DND-41 (cell line): ENCODE measurements around the gene ZNF548.

Experiments
- ATAC-seq: fragments of 200-7000 bp; cut with Tn5 transposase; 3 replicates; pipeline ENCODE4 v1.9.1; 2021; ENCODE audit warnings: low read depth; ENCODE audit not compliant: insufficient read depth
- DNase-seq: peaks from one replicate; pipeline ENCODE4 v3.0.0-alpha.2; 2020
- H2AFZ ChIP-seq: 2 replicates; pipeline ENCODE4 v1.6.0; 2012; ENCODE audit warnings: low read depth, low read length
- H3K27ac ChIP-seq: 2 replicates; pipeline ENCODE4 v1.5.1; 2012; ENCODE audit warnings: low read length, inconsistent platforms
- H3K27me3 ChIP-seq: fragments of 200-600 bp; sonication (generic); 2 replicates; pipeline ENCODE4 v1.6.0; 2012; ENCODE audit warnings: low read length, mild to moderate bottlenecking, inconsistent platforms; ENCODE audit not compliant: insufficient read depth, poor library complexity
- H3K36me3 ChIP-seq: 2 replicates; pipeline ENCODE4 v1.5.1; 2012; ENCODE audit warnings: low read length, inconsistent platforms; ENCODE audit not compliant: insufficient read depth
- H3K4me1 ChIP-seq: 2 replicates; pipeline ENCODE4 v1.5.1; 2012; ENCODE audit warnings: mild to moderate bottlenecking, low read length; ENCODE audit not compliant: insufficient read depth
- H3K4me2 ChIP-seq: 2 replicates; pipeline ENCODE4 v1.6.0; 2012; ENCODE audit warnings: mild to moderate bottlenecking, moderate library complexity, low read length, inconsistent platforms; ENCODE audit not compliant: insufficient read depth
- H3K4me3 ChIP-seq, 2 experiments: fragments of 200-600 bp in 1 of 2; shearing (Covaris generic) in 1 of 2; 2 replicates each; pipeline ENCODE4 v1.5.1; 2012 to 2016; ENCODE audit warnings: inconsistent platforms in 2 of 2, low read length in 2 of 2, mild to moderate bottlenecking in 2 of 2, low read depth in 1 of 2, moderate library complexity in 1 of 2
- H3K79me2 ChIP-seq: 2 replicates; pipeline ENCODE4 v1.6.0; 2012; ENCODE audit warnings: low read length, inconsistent platforms; ENCODE audit not compliant: insufficient read depth
- H3K9ac ChIP-seq: 2 replicates; pipeline ENCODE4 v1.6.0; 2012; ENCODE audit warnings: low read depth, mild to moderate bottlenecking, inconsistent platforms, low read length, moderate library complexity
- H3K9me3 ChIP-seq: 2 replicates; pipeline ENCODE4 v1.5.1; 2012; ENCODE audit warnings: low read length, moderate library complexity, mild to moderate bottlenecking, inconsistent platforms; ENCODE audit not compliant: insufficient read depth, severe bottlenecking
- H4K20me1 ChIP-seq: 2 replicates; pipeline ENCODE4 v1.6.0; 2012; ENCODE audit warnings: low read length; ENCODE audit not compliant: insufficient read depth
- EZH2 ChIP-seq: IDR thresholded peaks from 3 replicates; pipeline ENCODE4 v1.6.1; 2012; ENCODE audit warnings: borderline replicate concordance, low read depth, mild to moderate bottlenecking, moderate library complexity, low read length, inconsistent platforms; ENCODE audit not compliant: severe bottlenecking
- TF ChIP-seq, protein P1 (sequence below): IDR thresholded peaks from 2 replicates; pipeline ENCODE4 v1.5.1; 2012; ENCODE audit warnings: borderline replicate concordance, low read length, moderate library complexity, mild to moderate bottlenecking; ENCODE audit not compliant: poor library complexity, severe bottlenecking; ENCODE audit errors: extremely low read depth

Gene ZNF548

DNA sequence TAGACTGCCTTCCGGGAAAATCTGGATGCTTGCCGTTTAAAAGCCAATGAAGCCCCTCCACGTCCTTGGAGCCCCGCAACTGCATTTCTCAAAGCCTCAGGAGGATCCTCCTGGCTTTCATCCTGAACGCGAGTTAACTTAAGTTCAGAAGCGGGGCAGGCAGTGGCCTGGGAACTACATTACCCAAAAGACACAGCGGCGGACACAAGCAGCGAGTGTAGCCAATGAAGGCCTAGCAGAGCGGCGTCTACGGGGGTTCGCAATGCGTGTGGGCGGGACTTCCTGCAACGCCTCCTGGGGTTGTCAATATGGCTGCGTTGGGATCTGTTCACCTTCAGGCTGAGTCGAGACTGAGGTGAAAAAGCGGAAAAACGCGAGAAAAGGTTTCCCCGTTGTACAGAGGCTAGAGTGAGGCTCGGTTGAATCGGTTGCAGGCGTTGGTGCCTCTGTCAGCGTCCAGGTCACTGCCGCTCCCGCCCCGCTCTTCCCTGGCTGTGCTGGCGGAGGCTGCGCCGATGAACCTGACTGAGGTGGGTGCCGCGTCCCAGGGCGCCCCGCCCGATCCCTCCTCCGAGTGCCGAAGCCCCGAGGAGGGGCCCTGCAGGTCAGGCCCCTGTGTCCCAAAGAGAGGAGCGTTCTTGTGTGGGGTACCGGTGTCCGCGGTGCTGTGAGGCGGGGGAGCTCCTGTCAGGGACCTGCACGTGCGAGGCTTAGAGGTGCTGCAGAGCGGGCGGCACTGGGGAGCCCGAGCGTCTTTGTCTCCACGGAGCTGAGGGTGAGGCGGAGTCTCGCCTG is 21.4 kb downstream of the ZNF548 start, which contains the start of gene ZNF17:
ZNF17 (plus strand) TSS at position 285 of the 795 bp plus-strand sequence. CDS start 2,455 bp downstream, outside the sequence.
- Histone ChIP-seq H3K9me3 (no peaks in the 10 kb centered on the region), H3K4me3 (peak within 1 kb of the TSS; percentile 88 to 96), H3K4me2 (peak within 1 kb of the TSS; percentile 86), H3K9ac (peak within 1 kb of the TSS; percentile 83), H3K27me3 (no peaks in the 10 kb centered on the region), H3K27ac (peak within 1 kb of the TSS; percentile 75), H3K4me1 (peaks cover 27% of the 10 kb centered on the region), H4K20me1 (0 out of 2 replicates have a peak, but pooled peaks cover 5% of the 10 kb centered on the region), H3K36me3 (peaks cover 20% of the 10 kb centered on the region), H3K79me2 (peaks cover 47% of the 10 kb centered on the region), H2AFZ (peak within 1 kb of the TSS; percentile 99)
- peak; percentile 94 for DNase-seq
- ATAC-seq, result peak; percentile 100
- no peak for TF ChIP-seq EZH2
- TF ChIP-seq, protein P1, sequence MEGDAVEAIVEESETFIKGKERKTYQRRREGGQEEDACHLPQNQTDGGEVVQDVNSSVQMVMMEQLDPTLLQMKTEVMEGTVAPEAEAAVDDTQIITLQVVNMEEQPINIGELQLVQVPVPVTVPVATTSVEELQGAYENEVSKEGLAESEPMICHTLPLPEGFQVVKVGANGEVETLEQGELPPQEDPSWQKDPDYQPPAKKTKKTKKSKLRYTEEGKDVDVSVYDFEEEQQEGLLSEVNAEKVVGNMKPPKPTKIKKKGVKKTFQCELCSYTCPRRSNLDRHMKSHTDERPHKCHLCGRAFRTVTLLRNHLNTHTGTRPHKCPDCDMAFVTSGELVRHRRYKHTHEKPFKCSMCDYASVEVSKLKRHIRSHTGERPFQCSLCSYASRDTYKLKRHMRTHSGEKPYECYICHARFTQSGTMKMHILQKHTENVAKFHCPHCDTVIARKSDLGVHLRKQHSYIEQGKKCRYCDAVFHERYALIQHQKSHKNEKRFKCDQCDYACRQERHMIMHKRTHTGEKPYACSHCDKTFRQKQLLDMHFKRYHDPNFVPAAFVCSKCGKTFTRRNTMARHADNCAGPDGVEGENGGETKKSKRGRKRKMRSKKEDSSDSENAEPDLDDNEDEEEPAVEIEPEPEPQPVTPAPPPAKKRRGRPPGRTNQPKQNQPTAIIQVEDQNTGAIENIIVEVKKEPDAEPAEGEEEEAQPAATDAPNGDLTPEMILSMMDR, result no peak

GRCh38 chr19:57419439-57419838 is 29.8 kb downstream of the ZNF548 start:
- no peaks in the 10 kb centered on the region for H3K27me3 ChIP-seq
- no peak overlapping the region for H3K4me3 ChIP-seq
- H3K4me1 ChIP-seq, result no peaks in the 10 kb centered on the region
- TF ChIP-seq, protein P1, result no peak
- no peak for TF ChIP-seq EZH2
- no peak overlapping the region for H3K9ac ChIP-seq
- ATAC-seq (no peak), DNase-seq (no peak)
- no peak overlapping the region for H2AFZ ChIP-seq
- peaks cover 55% of the 10 kb centered on the region for H3K36me3 ChIP-seq
- peaks cover 28% of the 10 kb centered on the region for H3K79me2 ChIP-seq
- no peak overlapping the region for H3K4me2 ChIP-seq
- H3K27ac ChIP-seq, result no peak overlapping the region
- no peaks in the 10 kb centered on the region for H3K9me3 ChIP-seq
- no peaks in the 10 kb centered on the region for H4K20me1 ChIP-seq

DNA sequence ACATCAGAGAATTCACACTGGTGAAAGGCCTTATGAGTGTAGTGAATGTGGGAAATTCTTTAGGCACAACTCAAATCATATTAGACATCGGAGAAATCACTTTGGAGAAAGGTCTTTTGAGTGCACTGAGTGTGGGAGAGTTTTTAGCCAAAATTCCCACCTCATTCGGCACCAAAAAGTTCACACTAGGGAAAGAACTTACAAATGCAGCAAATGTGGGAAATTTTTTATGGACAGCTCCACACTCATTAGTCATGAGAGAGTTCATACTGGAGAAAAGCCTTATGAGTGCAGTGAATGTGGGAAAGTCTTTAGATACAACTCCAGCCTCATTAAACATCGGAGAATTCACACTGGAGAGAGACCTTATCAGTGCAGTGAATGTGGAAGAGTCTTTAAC is 31.4 kb downstream of the ZNF548 start:
- no peaks in the 10 kb centered on the region for H3K9me3 ChIP-seq

More for the DNA sequence above, 31.4 kb downstream of the ZNF548 start:
- TF ChIP-seq, protein P1, result no peak
- TF ChIP-seq EZH2, result no peak
- no peak for ATAC-seq
- peaks cover 13% of the 10 kb centered on the region for H3K79me2 ChIP-seq
- no peaks in the 10 kb centered on the region for H4K20me1 ChIP-seq
- no peak overlapping the region for H3K4me3 ChIP-seq
- no peaks in the 10 kb centered on the region for H3K4me1 ChIP-seq
- no peak overlapping the region for H3K4me2 ChIP-seq
- no peak overlapping the region for H3K9ac ChIP-seq
- H3K36me3 ChIP-seq, result peaks cover 47% of the 10 kb centered on the region
- no peak overlapping the region for H2AFZ ChIP-seq
- H3K27me3 ChIP-seq, result no peaks in the 10 kb centered on the region
- H3K27ac ChIP-seq, result no peak overlapping the region
- DNase-seq, result no peak
